ENCODE measurements around the gene SIRT7. TPM values are rescaled to one million over a fixed set of nuclear protein-coding genes. Genes with fewer than 3 reads are reported as not detected.

Gene SIRT7
- total and polyA plus RNA-seq, 2 donors (not counting 1 experiment from before 2014, with no cell fraction given): 3.3 to 18.7 TPM

DNA sequence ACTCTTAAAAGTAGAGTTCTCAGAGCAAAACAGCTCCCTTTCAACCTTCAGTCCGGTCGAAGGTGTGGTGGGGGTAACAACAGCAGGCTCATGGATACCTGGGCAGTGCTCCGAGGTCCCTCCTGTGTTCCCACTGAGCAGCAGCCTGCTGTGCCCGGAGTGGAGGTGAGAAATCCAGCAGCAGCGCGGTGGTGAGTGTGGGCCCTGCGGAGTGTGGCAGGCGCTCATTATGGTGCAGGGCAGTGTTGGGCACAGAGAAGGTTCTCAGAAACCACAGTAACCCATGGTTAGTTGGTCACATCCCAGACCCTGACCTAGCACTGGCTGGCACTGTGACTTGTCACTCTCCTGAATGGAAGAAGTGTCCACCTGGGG lies 52.6 kb downstream of the SIRT7 start:
- DNase-seq (ENCODE audit: low read depth in 2 of 2): no peak
- Histone ChIP-seq H2AFZ (ENCODE audit: low read length) (no peak overlapping the region), H3K9me3 (ENCODE audit: control insufficient read depth, insufficient read depth, low read depth, low read length) (no peaks in the 10 kb centered on the region), H3K4me3 (replicated peaks in 1 of 4; ENCODE audit: control extremely low read depth in 1 of 4, insufficient read depth in 1 of 4, low read depth in 3 of 4, low read length in 4 of 4) (no peak overlapping the region), H3K4me1 (ENCODE audit: control insufficient read depth, extremely low read depth, insufficient read depth, low read length) (peaks cover 20% of the 10 kb centered on the region), H4K20me1 (ENCODE audit: control insufficient read depth, extremely low read depth, insufficient read depth, low read length) (no peaks in the 10 kb centered on the region), H3K36me3 (ENCODE audit: control insufficient read depth, insufficient read depth, low read length) (peaks cover 32% of the 10 kb centered on the region), H3K9ac (ENCODE audit: insufficient read depth, low read length) (no peak overlapping the region), H3K79me2 (ENCODE audit: control insufficient read depth, insufficient read depth, low read length) (peaks cover 42% of the 10 kb centered on the region), H3K27me3 (ENCODE audit: control insufficient read depth, insufficient read depth, low read length) (no peaks in the 10 kb centered on the region), H3K4me2 (ENCODE audit: extremely low read depth, insufficient read depth, low read length) (no peak overlapping the region), H3K27ac (ENCODE audit: insufficient read depth, low read length) (no peak overlapping the region)
- TF ChIP-seq, protein P1, sequence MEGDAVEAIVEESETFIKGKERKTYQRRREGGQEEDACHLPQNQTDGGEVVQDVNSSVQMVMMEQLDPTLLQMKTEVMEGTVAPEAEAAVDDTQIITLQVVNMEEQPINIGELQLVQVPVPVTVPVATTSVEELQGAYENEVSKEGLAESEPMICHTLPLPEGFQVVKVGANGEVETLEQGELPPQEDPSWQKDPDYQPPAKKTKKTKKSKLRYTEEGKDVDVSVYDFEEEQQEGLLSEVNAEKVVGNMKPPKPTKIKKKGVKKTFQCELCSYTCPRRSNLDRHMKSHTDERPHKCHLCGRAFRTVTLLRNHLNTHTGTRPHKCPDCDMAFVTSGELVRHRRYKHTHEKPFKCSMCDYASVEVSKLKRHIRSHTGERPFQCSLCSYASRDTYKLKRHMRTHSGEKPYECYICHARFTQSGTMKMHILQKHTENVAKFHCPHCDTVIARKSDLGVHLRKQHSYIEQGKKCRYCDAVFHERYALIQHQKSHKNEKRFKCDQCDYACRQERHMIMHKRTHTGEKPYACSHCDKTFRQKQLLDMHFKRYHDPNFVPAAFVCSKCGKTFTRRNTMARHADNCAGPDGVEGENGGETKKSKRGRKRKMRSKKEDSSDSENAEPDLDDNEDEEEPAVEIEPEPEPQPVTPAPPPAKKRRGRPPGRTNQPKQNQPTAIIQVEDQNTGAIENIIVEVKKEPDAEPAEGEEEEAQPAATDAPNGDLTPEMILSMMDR (conservative IDR thresholded peaks at IDR 0.05 in 1 of 2, IDR thresholded peaks at IDR 0.05 in 1 of 2; ENCODE audit: low read depth in 1 of 2, low read length in 2 of 2): no peak

DNA sequence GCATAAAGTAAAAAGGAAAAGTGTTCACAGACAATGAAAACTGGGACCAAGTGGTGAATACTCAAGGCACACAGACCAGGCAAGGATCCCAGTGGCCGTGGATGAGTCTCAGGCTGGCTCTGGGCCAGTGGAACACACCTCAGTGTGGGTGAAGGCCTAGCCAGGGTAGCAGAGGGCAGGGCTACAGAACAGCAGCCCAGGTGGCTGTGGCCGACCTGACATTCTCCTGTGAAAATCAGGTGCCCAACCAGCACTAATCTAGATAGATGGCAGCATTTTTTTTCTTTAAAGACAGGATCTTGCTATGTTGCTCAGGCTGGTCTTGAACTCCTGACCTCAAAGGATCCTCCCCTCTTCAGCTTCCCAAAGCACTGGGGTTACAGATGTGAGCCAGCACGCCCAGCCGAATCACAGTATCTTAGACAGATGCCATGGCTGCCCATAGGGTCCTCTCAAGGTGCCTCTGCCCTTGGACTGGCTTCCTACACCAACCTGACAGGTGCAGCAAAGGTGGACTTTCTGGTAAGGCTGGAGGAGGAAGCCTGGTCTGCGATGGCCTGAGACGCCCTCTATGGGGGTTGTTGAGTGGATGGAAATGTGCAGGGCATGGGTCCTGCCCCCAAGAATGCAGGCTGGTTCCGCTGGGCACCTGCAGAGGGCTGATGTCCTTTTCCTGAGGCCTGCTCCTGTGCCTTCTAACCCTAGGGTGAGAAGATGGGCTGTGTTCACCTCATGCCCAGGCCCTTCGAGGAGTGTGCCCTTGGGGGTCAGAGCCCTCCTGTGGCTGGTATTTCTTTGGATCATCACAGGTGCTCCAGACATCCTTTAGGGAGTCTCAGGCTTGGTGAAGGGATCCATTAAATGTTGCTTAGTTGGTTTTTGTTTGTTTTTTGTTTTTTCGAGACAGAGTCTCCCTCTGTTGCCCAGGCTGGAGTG lies 53.9 kb downstream of the SIRT7 start:
- Histone ChIP-seq H3K9ac (ENCODE audit: insufficient read depth, low read length) (no peak overlapping the region), H4K20me1 (ENCODE audit: control insufficient read depth, extremely low read depth, insufficient read depth, low read length) (no peaks in the 10 kb centered on the region)
- DNase-seq (ENCODE audit: low read depth in 2 of 2): no peak

DNA sequence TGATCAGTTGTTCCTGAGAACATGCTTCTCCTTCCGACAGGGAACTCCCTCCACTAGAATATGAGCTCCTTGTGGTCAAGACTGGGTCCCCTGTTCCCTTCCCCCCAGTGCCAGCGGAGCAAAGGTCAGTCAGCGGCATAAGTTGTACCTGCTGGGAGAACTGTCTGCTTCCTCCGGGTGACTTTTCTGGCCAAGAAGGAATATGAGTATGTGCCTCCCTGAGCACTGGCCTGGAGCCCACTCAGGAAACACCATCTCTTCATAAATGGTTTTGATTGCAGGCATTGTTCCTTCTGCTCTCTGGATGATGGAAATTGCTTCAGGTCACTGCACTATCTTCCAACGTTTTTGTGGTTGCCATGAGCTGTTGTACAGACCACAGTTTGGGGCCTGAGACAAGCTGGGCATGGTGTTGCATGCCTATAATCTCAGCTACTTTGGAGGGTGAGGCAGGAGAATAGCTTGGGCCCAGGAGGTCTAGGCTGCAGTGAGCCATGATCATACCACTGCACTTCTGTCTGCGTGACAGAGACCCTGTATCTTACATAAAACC lies 54.8 kb downstream of the SIRT7 start:
- H3K4me2 ChIP-seq (ENCODE audit: extremely low read depth, insufficient read depth, low read length): peak overlapping the region; percentile 37
- peaks cover 50% of the 10 kb centered on the region for H3K79me2 ChIP-seq (ENCODE audit: control insufficient read depth, insufficient read depth, low read length)
- H2AFZ ChIP-seq (ENCODE audit: low read length): no peak overlapping the region
- H3K9me3 ChIP-seq (ENCODE audit: control insufficient read depth, insufficient read depth, low read depth, low read length): no peaks in the 10 kb centered on the region
- no peak overlapping the region for H3K4me3 ChIP-seq (replicated peaks in 1 of 4; ENCODE audit: control extremely low read depth in 1 of 4, insufficient read depth in 1 of 4, low read depth in 3 of 4, low read length in 4 of 4)
- no peaks in the 10 kb centered on the region for H4K20me1 ChIP-seq (ENCODE audit: control insufficient read depth, extremely low read depth, insufficient read depth, low read length)
- H3K27ac ChIP-seq (ENCODE audit: insufficient read depth, low read length): no peak overlapping the region
- H3K36me3 ChIP-seq (ENCODE audit: control insufficient read depth, insufficient read depth, low read length): peaks cover 34% of the 10 kb centered on the region
- peaks cover 19% of the 10 kb centered on the region for H3K4me1 ChIP-seq (ENCODE audit: control insufficient read depth, extremely low read depth, insufficient read depth, low read length)
- no peaks in the 10 kb centered on the region for H3K27me3 ChIP-seq (ENCODE audit: control insufficient read depth, insufficient read depth, low read length)
- peak in 1 of 2 donors; percentile 25 for DNase-seq (ENCODE audit: low read depth in 2 of 2)
- no peak for TF ChIP-seq EZH2 (IDR thresholded peaks at IDR 0.05; ENCODE audit: low read length, missing control alignments)
- TF ChIP-seq, protein P1 (conservative IDR thresholded peaks at IDR 0.05 in 1 of 2, IDR thresholded peaks at IDR 0.05 in 1 of 2; ENCODE audit: low read depth in 1 of 2, low read length in 2 of 2): no peak
- no peak overlapping the region for H3K9ac ChIP-seq (ENCODE audit: insufficient read depth, low read length)

More for the DNA sequence above, 53.9 kb downstream of the SIRT7 start:
- no peaks in the 10 kb centered on the region for H3K27me3 ChIP-seq (ENCODE audit: control insufficient read depth, insufficient read depth, low read length)
- peaks cover 30% of the 10 kb centered on the region for H3K36me3 ChIP-seq (ENCODE audit: control insufficient read depth, insufficient read depth, low read length)
- H3K9me3 ChIP-seq (ENCODE audit: control insufficient read depth, insufficient read depth, low read depth, low read length): no peaks in the 10 kb centered on the region
- no peak overlapping the region for H3K4me3 ChIP-seq (replicated peaks in 1 of 4; ENCODE audit: control extremely low read depth in 1 of 4, insufficient read depth in 1 of 4, low read depth in 3 of 4, low read length in 4 of 4)
- no peak overlapping the region for H3K27ac ChIP-seq (ENCODE audit: insufficient read depth, low read length)
- peaks cover 42% of the 10 kb centered on the region for H3K79me2 ChIP-seq (ENCODE audit: control insufficient read depth, insufficient read depth, low read length)
- peaks cover 19% of the 10 kb centered on the region for H3K4me1 ChIP-seq (ENCODE audit: control insufficient read depth, extremely low read depth, insufficient read depth, low read length)
- no peak for TF ChIP-seq EZH2 (IDR thresholded peaks at IDR 0.05; ENCODE audit: low read length, missing control alignments)
- TF ChIP-seq, protein P1 (conservative IDR thresholded peaks at IDR 0.05 in 1 of 2, IDR thresholded peaks at IDR 0.05 in 1 of 2; ENCODE audit: low read depth in 1 of 2, low read length in 2 of 2): no peak
- H3K4me2 ChIP-seq (ENCODE audit: extremely low read depth, insufficient read depth, low read length): no peak overlapping the region
- H2AFZ ChIP-seq (ENCODE audit: low read length): no peak overlapping the region

Measured in fibroblast of lung (primary cell).